ENCODE measurements around the gene LRBA.

- no peak for TF ChIP-seq CTCF (IDR thresholded peaks at IDR 0.05)
- no peak for TF ChIP-seq POLR2A (IDR thresholded peaks at IDR 0.05)
Measured at GRCh38 chr4:150999086-150999485, 16.0 kb downstream of the LRBA start.

All from testis (tissue), 2 donors.